Measurements from ENCODE around the gene BHLHE41. TPM values are rescaled to one million over a fixed set of nuclear protein-coding genes. Genes with fewer than 3 reads are reported as not detected.

The BHLHE41 gene
- total RNA-seq, 2 donors from 2014 or later, result 0.11 to 3.5 TPM

GRCh38 chr12:26123482-26123980, 1.3 kb downstream of the BHLHE41 start:
- Mint-ChIP-seq H3K4me3 (peak overlapping the region; percentile 58), H3K36me3 (ENCODE audit: low read depth) (no peaks in the 10 kb centered on the region), H3K9me3 (no peaks in the 10 kb centered on the region), H3K27ac (no peak overlapping the region), H3K4me1 (peaks cover 42% of the 10 kb centered on the region), H3K27me3 (ENCODE audit: insufficient read depth) (peaks cover 83% of the 10 kb centered on the region)
- H3K4me3 ChIP-seq (ENCODE audit: low read length), result peak overlapping the region; percentile 80
- TF ChIP-seq CTCF (conservative IDR thresholded peaks at IDR 0.05), result no peak
- 8 to 15% methylated on average over 6 to 8 of the region's 8 CpGs for WGBS, 2 experiments (ENCODE audit: insufficient coverage in 1 of 2, insufficient read length in 1 of 2)
- no peaks in the 10 kb centered on the region for H3K9me3 ChIP-seq (ENCODE audit: control insufficient read depth, low read length)
- no peaks in the 10 kb centered on the region for H3K36me3 ChIP-seq (ENCODE audit: control insufficient read depth, insufficient read depth, low read length)
- no peak overlapping the region for H3K9ac ChIP-seq (ENCODE audit: extremely low read depth, low read length, poor library complexity, severe bottlenecking)
- H3K4me1 ChIP-seq (ENCODE audit: control insufficient read depth, insufficient read depth, low read length), result peaks cover 7% of the 10 kb centered on the region
- no peak overlapping the region for H3K27ac ChIP-seq (ENCODE audit: low read depth, low read length)
- peaks cover 90% of the 10 kb centered on the region for H3K27me3 ChIP-seq (ENCODE audit: control insufficient read depth, insufficient read depth, low read length, poor library complexity, severe bottlenecking)
- no peak for DNase-seq

- Histone ChIP-seq H3K9ac (ENCODE audit: extremely low read depth, low read length, poor library complexity, severe bottlenecking) (no peak overlapping the region), H3K4me1 (ENCODE audit: control insufficient read depth, insufficient read depth, low read length) (peaks cover 7% of the 10 kb centered on the region), H3K4me3 (ENCODE audit: low read length) (peak overlapping the region; percentile 80), H3K27me3 (ENCODE audit: control insufficient read depth, insufficient read depth, low read length, poor library complexity, severe bottlenecking) (peaks cover 84% of the 10 kb centered on the region), H3K36me3 (ENCODE audit: control insufficient read depth, insufficient read depth, low read length) (no peaks in the 10 kb centered on the region), H3K27ac (ENCODE audit: low read depth, low read length) (no peak overlapping the region), H3K9me3 (ENCODE audit: control insufficient read depth, low read length) (no peaks in the 10 kb centered on the region)
- no peaks in the 10 kb centered on the region for H3K36me3 Mint-ChIP-seq (ENCODE audit: low read depth)
- H3K27ac Mint-ChIP-seq, result no peak overlapping the region
- TF ChIP-seq CTCF (conservative IDR thresholded peaks at IDR 0.05), result peak; percentile 51
- peaks cover 81% of the 10 kb centered on the region for H3K27me3 Mint-ChIP-seq (ENCODE audit: insufficient read depth)
- WGBS, 2 experiments (ENCODE audit: insufficient coverage in 1 of 2, insufficient read length in 1 of 2), result 1 to 2% methylated on average over 32 to 69 of the region's 69 CpGs
- peaks cover 42% of the 10 kb centered on the region for H3K4me1 Mint-ChIP-seq
- peak; percentile 80 for DNase-seq
- H3K9me3 Mint-ChIP-seq, result no peaks in the 10 kb centered on the region
- H3K4me3 Mint-ChIP-seq, result peak overlapping the region; percentile 58
These were observed 2.0 kb downstream of the BHLHE41 start for GRCh38 chr12:26122681-26123481.

- Mint-ChIP-seq H3K27me3 (ENCODE audit: insufficient read depth) (peaks cover 77% of the 10 kb centered on the region), H3K4me3 (peak overlapping the region; percentile 58), H3K9me3 (no peaks in the 10 kb centered on the region), H3K36me3 (ENCODE audit: low read depth) (no peaks in the 10 kb centered on the region), H3K27ac (no peak overlapping the region), H3K4me1 (peaks cover 45% of the 10 kb centered on the region)
- H3K9ac ChIP-seq (ENCODE audit: extremely low read depth, low read length, poor library complexity, severe bottlenecking), result no peak overlapping the region
- H3K4me3 ChIP-seq (ENCODE audit: low read length), result peak overlapping the region; percentile 58
- no peak for TF ChIP-seq CTCF (conservative IDR thresholded peaks at IDR 0.05)
- H3K9me3 ChIP-seq (ENCODE audit: control insufficient read depth, low read length), result no peaks in the 10 kb centered on the region
- DNase-seq, result peak; percentile 86
- WGBS, 2 experiments (ENCODE audit: insufficient coverage in 1 of 2, insufficient read length in 1 of 2), result 0% methylated on average over 11 to 88 of the region's 88 CpGs
- peaks cover 77% of the 10 kb centered on the region for H3K27me3 ChIP-seq (ENCODE audit: control insufficient read depth, insufficient read depth, low read length, poor library complexity, severe bottlenecking)
- peaks cover 7% of the 10 kb centered on the region for H3K4me1 ChIP-seq (ENCODE audit: control insufficient read depth, insufficient read depth, low read length)
- H3K27ac ChIP-seq (ENCODE audit: low read depth, low read length), result no peak overlapping the region
- H3K36me3 ChIP-seq (ENCODE audit: control insufficient read depth, insufficient read depth, low read length), result no peaks in the 10 kb centered on the region
These were observed 2.7 kb downstream of the BHLHE41 start for GRCh38 chr12:26122061-26122680.

Measured in endodermal cell (in vitro differentiated cells).